Fibroblast of skin of back (primary cell): Measurements from ENCODE around the gene MIS12. TPM values are rescaled to one million over a fixed set of nuclear protein-coding genes. Genes with fewer than 3 reads are reported as not detected.

Experiments
- DNase-seq: peaks from one replicate; pipeline ENCODE4 v3.0.0-alpha.2; 2013
- polyA plus RNA-seq, 2 experiments: library from polyadenylated mRNA; unstranded; fragments of 120-200 nt; gene quantifications; one replicate each; pipeline ENCODE4 v1.2.1, GENCODE V29; 2013; ENCODE audit not compliant: insufficient read length in 2 of 2

The MIS12 gene, protein sequence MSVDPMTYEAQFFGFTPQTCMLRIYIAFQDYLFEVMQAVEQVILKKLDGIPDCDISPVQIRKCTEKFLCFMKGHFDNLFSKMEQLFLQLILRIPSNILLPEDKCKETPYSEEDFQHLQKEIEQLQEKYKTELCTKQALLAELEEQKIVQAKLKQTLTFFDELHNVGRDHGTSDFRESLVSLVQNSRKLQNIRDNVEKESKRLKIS
- 18.5 TPM for polyA plus RNA-seq (2013, experiment 1 of 2; ENCODE audit: insufficient read length)
- polyA plus RNA-seq (2013, experiment 2 of 2; ENCODE audit: insufficient read length): 14.8 TPM

DNA sequence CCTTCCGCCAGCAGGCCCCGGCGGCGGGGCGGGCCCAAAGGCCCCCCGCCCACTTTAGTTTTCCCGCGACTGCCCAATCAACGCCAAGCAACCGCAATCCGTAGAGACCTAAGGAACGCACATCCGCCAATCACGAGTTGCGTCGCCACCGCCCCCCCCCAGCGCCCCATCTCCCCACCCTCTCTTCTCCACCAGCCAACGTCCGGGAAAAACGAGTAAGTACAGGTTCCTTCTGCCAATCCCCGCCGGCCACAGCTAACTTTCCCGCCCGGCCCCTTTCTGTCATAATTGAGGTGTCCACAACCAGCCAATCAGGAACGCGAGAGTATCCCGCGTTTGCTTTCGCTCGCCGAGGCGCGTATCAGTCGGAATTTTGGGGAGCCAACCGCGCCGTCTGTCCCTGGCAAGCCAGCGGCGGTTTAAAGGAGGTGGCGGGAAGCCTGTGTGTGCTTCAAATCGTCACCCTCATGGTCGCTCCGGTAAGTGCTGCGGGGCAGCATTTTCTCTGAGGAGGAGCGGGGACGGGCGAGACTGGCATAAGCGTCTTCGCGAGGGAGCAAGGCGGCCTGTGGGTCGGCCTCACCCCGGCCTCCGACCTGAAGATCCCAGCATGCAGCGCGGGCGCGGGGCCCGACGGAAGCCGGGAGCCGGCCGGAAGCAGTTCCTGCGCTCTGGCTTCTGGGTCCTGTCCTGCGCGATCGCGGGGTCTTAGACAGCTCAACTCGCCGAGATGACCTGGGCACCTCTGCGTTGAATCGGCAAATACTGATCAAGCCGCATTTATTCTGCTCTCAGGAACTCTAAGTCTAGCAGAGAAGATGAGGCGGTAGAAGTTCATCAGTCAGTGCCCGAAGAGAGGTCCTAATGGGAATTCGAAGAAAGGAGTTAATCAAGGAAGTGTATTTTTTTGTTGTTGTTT, at the start of gene MIS12:
Gene MIS12 (plus strand): TSS at position 361 of the 919 bp plus-strand sequence. CDS start 2,297 bp downstream, outside the sequence.
- DNase-seq: peak; percentile 100

DNA sequence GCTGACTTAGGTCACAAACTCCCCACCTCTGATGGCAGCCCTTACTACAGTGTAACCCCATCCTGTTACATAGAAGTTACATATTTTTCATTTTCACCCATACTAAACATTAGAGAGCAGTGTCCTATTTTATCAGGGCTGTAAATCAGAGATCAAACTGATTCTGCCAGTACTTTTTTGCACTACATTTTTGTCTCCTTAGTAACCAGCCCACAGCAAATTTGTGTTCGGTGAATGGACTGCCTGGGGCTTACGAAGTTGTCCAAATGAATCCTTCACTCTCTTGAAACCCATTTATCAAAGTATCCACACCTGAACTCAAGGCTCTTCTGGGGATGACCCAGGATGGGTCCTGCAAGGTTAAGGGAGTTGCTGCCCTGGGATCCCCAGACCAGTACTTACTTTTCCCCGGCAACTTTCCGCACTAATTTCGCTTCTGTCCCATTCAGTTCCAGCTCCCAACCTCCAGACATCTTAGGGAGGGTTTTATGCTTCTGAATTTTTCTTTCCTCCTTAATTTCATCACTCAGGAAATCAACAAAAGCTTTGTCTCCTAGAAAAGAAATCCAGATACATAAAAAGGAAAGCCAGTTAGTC, 48.5 kb upstream of the MIS12 start:
- peak; percentile 32 for DNase-seq

DNA sequence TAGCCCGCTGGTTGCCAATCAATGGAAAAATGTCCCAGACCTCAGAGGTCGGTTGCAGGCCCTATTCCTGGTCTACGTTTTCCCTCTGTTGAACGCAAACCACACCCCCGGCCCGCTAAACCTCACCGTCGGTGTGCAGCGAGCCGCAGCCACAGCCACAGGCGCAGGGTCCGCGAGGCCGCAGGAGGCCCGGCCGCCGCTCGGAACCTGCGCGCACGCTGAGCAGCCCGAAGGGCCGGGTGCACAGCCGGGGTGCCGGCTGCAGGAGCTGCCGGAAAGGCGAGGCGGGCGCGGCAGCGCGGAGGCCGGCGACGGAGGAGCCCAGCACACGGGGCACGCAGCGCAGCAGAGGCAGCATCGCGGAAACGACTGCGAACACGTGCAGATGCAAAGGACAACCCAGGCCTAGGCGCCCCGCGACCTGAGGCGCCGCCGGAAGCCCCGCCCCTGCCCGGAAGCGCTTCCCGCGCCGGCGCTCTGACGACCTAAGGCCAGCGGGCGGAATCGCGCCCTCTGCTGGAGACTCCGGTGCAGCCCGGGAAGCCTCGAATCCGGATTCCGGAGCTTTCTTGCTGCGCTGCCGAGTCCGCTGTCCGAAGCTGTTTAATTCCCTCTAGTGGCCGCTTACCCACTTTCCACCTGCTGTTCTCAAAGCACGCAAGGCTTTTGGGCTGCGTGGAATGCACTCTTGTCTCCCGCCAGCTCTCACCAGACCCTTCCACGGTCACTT, 47.5 kb upstream of the MIS12 start, which contains the start of gene C1QBP:
Gene C1QBP (minus strand): TSS at position 440 of the 730 bp plus-strand sequence. CDS start 82 bp downstream, at position 358.
- peak; percentile 88 for DNase-seq

DNA sequence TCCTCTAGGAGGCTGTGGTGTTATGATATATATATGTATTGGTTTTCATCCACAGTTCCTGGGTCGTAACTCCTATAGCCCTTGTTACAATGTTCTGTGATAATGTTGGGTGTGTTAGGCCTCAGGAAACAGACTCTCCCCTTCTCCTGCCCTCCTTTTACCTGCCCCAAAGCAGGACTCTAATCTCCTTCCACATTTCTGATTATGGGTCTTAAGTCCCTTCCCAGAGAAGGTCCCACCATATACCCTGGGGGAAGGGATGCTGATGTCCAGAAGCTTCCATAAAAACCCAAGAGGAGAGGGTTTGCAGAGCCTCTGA, 47.0 kb upstream of the MIS12 start:
- no peak for DNase-seq

DNA sequence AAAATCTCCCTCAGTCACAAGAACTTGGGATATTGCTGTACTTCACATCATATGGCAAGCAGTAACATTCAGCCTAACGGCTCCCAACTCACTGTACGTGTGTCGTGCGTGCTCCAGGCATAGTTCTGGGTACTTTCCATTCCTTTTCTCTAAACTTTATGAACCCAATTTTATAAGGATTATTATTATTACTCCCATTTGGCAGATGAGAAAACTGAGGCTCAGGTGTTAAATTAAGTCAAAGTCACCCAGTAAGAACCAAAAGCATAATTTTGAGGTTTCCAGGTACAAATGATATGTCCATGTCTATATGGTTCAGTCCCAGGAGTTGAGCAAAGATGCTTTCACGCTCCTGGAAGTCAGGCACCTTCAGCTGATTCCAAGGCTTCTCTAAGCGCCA, 42.6 kb upstream of the MIS12 start:
- no peak for DNase-seq

DNA sequence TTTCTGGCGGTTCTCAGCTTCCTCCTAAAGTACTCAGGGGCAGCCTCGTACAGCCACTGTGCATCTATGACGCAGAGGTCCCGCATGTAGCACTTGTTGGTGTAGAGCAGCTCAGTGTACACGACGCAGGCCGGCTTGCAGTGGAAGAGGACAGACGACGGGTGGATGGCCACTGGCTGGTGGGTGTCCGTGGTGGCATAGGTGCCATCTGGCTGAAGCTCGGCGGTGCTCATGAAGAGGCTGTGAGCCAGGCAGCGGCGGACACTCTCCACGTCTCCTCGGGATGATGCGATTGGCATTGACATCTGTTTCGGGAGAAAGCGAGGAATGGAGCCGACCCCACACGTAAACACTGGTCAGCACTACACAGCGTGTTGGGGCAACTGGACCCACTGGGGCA, 42.2 kb upstream of the MIS12 start:
- DNase-seq: no peak

DNA sequence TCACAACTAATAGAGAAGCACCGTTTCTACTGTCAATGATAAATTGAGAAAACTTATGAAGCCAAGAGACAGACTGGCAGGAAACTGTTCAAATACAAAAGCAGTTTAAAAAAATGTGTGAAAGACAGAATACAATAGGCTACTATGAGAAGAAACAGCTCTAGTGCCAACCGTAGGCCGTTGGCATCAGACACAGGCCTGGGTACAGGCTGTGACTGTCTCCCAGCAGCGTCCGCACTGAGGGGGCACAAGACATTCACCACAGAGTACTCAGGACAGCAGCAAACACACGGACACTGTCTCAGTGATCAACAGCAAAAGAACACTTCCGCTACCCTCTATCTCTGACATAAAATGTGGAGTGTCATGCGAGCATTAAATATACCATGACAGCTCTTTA, 39.6 kb upstream of the MIS12 start:
- DNase-seq: no peak

DNA sequence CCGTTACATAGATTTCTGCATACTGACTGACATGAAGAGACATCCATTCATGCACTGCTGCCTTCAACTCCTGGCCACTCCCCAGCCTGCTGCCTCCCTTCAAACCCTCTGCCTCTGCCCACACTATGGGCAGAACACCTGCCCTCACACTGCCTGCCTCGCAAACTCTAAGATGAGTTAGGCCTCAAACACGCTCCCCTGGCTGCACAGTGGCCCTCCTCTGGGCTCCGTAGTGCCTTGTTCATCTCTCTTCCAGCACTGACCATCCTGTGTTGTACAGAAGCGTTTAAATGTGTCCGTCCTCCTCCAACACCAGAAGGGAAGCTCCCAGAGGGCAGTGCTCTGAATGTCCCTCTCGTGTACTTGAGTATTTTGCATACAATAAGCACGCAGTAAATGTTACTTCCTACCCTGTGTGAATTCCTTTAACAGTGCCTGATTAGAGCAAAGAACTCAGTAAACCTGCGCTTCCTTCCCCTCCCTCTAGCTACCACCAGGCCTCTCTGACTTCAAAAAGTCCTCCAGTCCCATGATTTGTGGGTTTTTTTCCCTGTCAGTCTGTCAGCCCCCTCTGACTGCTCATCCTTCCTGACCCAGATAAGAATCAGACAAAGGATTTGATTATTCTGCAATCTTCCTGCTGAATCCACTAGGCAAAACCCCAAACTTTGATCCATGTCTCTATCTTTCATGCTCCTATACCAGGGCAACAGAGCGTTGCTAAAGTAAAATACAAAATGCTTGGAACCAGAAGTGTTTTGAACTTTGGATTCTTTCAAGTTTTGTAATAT, 21.5 kb upstream of the MIS12 start:
- no peak for DNase-seq

DNA sequence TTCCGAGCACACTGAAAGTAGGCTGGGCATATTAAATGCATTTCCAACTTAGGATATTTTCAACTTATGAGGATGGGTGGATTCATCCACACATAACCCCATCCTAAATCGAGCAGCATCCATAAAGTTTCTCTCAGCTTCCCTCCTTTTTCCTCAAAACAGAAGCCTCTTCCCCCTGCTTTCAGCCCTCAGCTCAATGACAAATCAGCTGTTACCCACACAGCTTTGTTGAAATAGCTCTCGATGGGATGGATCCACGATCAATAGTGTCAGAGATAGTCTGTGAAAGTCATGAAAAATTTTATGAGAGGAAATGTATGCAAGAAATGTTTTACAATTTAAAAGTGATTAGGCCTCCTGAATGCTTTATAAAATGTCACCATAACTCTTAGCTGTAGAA, 20.1 kb upstream of the MIS12 start:
- DNase-seq: no peak

DNA sequence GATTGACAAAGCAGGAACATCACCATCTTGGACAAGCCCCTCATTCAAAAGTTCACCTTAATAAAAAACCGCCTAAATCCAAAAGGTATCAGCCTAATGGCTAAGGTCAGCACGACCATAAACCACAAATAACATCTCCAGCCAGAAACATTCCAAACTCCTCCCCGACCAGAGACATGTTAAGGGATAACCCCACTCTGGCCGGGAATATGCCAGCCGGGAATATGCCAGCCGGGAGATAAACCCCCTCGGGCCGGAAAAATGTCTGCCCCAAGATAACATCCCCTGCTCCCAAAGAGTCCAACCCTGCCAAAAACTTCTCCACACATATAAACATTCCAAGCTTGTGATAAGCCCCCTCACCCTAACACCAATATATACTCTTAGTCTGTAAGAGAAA, 18.9 kb upstream of the MIS12 start:
- peak; percentile 2 for DNase-seq

DNA sequence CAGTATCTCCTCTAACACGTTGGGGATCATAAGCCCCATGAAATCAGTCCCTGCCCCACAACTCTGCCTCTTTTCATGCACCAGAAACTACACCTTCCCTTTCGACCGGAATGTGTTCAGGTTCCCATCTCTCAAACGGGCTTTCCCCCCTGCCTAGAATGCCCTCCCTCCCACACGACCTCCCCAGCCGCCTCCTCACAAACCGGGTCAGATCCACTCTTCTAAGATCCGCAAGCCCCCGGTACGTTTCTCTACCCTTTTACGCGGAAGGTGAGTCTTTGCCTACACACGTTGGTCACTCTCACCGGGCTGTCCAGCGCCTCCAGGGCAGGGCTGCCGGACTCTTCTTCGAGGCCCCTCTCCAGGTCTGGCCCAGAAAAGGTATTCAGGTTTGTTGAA, 18.3 kb upstream of the MIS12 start:
- peak; percentile 1 for DNase-seq

DNA sequence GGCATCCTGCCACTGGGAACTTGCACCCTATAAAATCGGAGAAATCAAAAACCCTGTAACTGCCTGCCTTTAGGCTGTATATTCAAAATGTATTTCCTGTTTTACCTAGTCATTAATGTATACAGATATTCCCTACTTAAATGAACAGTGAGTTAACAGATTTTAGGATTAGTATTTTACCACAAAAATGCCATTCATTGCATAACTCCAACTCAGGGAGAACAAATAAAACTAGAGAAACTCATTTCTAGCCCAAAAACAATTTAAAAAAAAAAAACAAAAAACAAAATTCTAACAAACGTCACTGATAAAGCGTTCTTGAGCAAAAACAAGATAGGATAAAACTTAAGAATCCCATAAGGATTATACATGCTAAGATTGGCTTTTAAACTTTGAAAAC, 13.9 kb upstream of the MIS12 start:
- no peak for DNase-seq

DNA sequence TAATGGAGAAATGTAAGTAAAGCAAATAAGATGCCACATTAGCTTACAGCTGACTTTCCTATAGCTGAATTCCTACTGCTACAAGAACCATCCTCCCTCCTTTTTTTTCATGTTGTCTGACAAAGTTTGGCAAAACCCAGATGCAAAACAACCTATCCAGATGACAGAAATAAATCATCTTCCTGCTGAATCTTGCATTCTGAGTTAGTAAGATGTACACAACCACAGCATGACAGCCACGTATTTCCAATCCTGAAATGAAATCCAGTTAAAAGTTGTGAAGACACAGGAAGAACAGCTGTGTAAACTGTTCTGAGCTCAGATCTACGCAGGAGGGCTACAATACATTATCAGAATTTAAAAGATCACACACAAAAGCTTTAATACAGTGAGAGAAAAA, 12.5 kb upstream of the MIS12 start:
- DNase-seq: no peak

DNA sequence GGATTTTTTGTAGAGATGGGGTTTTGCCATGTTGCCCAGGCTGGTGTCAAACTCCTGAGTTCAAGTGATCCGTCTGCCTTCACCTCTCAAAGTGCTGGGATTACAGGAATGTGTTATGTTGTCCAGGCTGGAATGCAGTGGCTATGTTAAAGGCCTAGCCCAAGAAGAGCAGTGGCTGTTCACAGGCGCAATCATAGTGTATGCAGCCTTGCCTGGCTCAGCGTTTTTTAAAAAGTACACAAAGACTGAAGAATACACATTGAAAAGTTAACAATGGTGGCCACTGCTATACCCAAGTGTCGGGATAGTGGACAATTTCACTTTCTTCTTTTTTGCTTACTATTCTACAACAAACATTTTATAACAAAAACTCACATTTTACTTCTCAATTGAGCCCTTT, 7.4 kb upstream of the MIS12 start:
- no peak for DNase-seq

DNA sequence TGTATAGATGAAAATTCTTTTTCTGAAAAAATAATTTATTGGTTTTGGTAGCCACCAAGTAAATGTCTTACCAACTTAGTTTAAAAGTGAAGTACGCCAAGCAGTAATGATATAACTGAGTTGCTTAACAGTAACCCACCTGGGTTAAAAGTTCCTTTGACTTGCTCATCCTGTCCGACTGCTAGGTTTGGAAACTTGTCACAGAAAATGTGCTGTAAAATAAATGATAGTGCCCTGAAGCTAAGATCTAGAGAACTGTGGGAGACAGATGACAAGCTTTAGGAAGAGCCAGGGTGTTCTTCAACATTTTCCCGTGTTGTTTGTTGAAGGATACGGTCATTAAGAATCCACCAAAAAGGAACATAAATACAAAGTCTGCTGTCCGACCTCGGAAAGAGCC, 5.4 kb upstream of the MIS12 start:
- DNase-seq: no peak

DNA sequence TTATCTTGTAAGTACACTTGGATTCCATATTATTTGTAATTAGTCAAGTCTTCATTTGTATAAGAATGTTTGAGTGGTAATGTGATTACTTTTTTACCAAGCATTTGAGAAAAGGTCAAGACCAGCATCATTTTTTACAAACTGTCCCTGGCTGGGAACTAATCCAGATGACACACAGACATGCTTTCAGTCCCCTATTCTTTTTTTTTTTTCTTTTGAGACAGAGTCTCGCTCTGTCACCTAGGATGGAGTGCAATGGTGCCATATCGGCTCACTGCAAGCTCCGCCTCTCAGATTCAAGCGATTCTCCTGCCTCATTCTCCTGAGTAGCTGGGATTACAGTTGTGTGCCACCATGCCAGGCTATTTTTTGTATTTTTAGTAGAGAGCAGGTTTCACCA, 4.9 kb upstream of the MIS12 start:
- no peak for DNase-seq

DNA sequence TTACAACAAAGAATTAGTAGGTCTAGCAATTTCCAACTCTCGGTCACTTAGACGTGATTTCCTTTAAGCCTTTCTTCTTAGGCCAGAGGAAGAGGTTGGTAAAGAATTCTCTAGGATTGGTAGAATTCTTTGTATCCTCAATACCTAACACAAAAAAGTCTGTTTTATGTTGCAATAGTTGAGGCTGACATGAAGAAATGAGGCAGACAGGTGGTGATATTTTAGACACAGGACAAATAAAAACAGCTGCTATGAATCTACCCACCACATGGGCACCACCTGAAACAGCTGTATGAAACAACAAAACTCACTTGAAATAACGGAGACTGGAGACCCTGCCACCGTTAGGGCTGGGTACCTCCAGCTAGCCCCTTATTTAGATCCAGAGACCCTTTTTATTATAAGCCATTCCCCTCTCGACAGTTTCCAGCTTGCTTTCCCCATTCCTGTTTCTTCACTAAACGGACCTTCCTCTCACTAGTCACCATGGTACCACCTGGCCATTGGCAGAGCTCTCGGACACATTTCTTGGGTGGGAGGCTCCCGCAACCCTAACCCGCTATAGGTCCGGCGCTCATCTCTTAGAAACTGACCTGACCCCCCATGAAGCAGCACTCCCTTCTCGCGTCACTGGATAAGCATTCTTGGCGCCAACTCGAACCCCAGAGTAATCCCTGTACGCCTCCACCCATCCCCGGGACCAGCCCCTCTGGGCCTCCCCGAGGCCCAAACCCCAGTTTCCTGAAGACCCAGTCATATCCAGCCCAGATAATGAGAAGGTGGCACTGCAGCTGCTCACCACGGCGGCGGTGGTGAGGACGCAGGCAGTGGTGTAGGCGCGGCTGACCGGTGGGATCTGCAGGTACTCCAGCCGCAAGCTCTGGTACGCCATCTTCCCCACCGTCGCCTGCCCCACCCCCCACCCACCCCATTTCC, 828 bp upstream of the MIS12 start, which contains the start of gene DERL2:
Gene DERL2 (minus strand): TSS at position 909 of the 936 bp plus-strand sequence. CDS start 17 bp downstream, at position 892.
- DNase-seq: peak; percentile 42

DNA sequence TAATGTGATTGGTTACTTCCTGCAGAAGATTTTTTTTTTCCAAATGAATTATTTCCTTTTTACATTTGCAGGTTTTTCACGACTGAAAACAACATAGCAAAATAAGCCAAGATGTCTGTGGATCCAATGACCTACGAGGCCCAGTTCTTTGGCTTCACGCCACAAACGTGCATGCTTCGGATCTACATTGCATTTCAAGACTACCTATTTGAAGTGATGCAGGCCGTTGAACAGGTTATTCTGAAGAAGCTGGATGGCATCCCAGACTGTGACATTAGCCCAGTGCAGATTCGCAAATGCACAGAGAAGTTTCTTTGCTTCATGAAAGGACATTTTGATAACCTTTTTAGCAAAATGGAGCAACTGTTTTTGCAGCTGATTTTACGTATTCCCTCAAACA, 2.4 kb downstream of the MIS12 start:
- DNase-seq: no peak

DNA sequence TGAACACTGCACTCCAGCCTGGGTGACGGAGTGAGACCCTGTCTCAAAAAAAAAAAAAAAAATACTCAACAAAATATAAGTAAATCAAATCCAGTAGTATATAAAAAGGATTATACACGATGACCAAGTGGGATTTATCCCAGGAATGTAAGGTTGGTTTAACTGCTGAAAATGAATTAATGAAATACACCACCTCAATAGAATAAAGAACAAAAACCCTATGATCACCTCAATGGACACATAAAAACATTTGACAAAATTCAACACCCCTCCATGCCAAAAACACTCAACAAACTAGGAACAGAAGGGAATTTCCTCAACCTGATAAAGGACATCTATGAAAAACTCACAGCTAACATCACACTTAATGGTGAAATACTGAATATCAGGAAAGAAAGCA, 6.6 kb downstream of the MIS12 start:
- no peak for DNase-seq

DNA sequence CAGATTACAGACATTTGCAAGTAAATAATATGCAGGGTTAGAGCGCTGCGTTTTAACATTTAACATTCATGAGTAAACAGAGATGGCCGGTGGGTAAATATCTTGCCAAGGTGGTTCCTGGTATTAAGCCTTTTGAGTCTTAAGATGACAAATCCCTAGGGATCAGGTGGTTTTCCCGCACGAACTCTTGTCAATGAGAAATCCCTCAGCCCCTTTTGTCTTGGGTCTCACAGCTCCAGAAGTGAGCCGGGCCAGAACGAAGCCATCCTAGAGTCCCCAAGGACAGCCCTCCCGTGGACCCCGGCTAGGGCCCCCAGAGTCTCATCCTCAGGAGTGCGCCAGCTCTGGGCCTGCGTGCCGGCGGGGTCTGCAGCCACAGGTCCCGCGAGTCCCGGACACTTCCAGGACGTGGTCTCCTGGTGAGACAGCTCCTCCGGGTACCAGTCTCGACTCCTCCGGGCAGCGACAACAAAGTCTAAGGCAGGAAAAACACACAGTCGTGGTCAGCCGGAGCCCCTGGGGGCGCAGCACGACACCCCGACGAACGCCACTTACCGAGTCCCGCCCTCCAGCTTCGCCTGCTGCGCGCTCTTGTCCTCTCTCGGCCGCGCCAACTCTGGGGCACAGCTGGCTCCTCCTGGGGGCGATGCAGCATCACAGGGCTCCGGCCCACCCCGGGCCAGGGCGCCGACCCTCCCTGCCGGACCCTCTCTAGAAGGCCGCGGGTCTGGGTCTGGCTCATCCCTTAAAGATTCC, 13.3 kb downstream of the MIS12 start:
- no peak for DNase-seq
